H9 (cell line): Measurements from ENCODE around the gene MREG. TPM values are rescaled to one million over a fixed set of nuclear protein-coding genes. Genes with fewer than 3 reads are reported as not detected.

Experiments
- DNase-seq: peaks from one replicate; pipeline ENCODE4 v3.0.0-alpha.2; 2017
- H2AFZ ChIP-seq: one replicate; pipeline ENCODE4 v1.6.1; 2013; ENCODE audit warnings: mild to moderate bottlenecking, low read length, control low read depth, moderate library complexity
- H2AK5ac ChIP-seq: 2 replicates; pipeline ENCODE4 v1.6.1; 2013; ENCODE audit warnings: low read length, control low read depth, mixed read lengths; ENCODE audit not compliant: insufficient read length
- H2BK120ac ChIP-seq: one replicate; pipeline ENCODE4 v1.6.1; 2013; ENCODE audit warnings: low read depth, mild to moderate bottlenecking, low read length, control low read depth, inconsistent platforms; ENCODE audit not compliant: poor library complexity, severe bottlenecking
- H2BK12ac ChIP-seq: 2 replicates; pipeline ENCODE4 v1.6.1; 2013; ENCODE audit warnings: low read length, control low read depth, mixed read lengths, low read depth; ENCODE audit not compliant: insufficient read length
- H2BK15ac ChIP-seq: 2 replicates; pipeline ENCODE4 v1.6.1; 2013; ENCODE audit warnings: low read depth, low read length, control low read depth
- H2BK20ac ChIP-seq: one replicate; pipeline ENCODE4 v1.6.1; 2013; ENCODE audit warnings: low read depth, mild to moderate bottlenecking, low read length, control low read depth, inconsistent platforms; ENCODE audit not compliant: poor library complexity, severe bottlenecking
- H2BK5ac ChIP-seq: 2 replicates; pipeline ENCODE4 v1.6.1; 2013; ENCODE audit warnings: low read length, control low read depth, mixed read lengths; ENCODE audit not compliant: insufficient read length
- H3K14ac ChIP-seq: 2 replicates; pipeline ENCODE4 v1.6.1; 2013; ENCODE audit warnings: low read length, control low read depth; ENCODE audit not compliant: insufficient read depth
- H3K18ac ChIP-seq: 2 replicates; pipeline ENCODE4 v1.6.1; 2013; ENCODE audit warnings: low read depth, mild to moderate bottlenecking, mixed read lengths, low read length, control low read depth; ENCODE audit not compliant: insufficient read length
- H3K23ac ChIP-seq: 2 replicates; pipeline ENCODE4 v1.6.1; 2013; ENCODE audit warnings: low read length, control low read depth, mixed read lengths, low read depth; ENCODE audit not compliant: insufficient read length
- H3K23me2 ChIP-seq: 2 replicates; pipeline ENCODE4 v1.6.1; 2013; ENCODE audit warnings: low read depth, mild to moderate bottlenecking, mixed read lengths, low read length, control low read depth; ENCODE audit not compliant: insufficient read length, poor library complexity, severe bottlenecking
- H3K27ac ChIP-seq: 2 replicates; pipeline ENCODE4 v1.5.1; 2013; ENCODE audit warnings: low read length, control low read depth, mixed read lengths, low read depth; ENCODE audit not compliant: insufficient read length
- H3K27me3 ChIP-seq: 2 replicates; pipeline ENCODE4 v1.6.1; 2013; ENCODE audit warnings: low read length, control low read depth, inconsistent platforms; ENCODE audit not compliant: insufficient read depth
- H3K4ac ChIP-seq: 2 replicates; pipeline ENCODE4 v1.6.1; 2013; ENCODE audit warnings: low read depth, mild to moderate bottlenecking, control low read depth, inconsistent platforms, low read length, moderate library complexity
- H3K4me1 ChIP-seq: 2 replicates; pipeline ENCODE4 v1.6.1; 2013; ENCODE audit warnings: low read length, control low read depth, inconsistent platforms; ENCODE audit not compliant: insufficient read depth
- H3K4me2 ChIP-seq: 2 replicates; pipeline ENCODE4 v1.6.1; 2013; ENCODE audit warnings: low read length, control low read depth, mixed read lengths; ENCODE audit not compliant: insufficient read length, insufficient read depth
- H3K56ac ChIP-seq: 2 replicates; pipeline ENCODE4 v1.6.1; 2013; ENCODE audit warnings: low read depth, mild to moderate bottlenecking, mixed read lengths, low read length, control low read depth; ENCODE audit not compliant: insufficient read length
- H3K79me1 ChIP-seq: 2 replicates; pipeline ENCODE4 v1.6.1; 2013; ENCODE audit warnings: low read depth, mild to moderate bottlenecking, moderate library complexity, low read length, control low read depth, inconsistent platforms; ENCODE audit not compliant: insufficient read depth, poor library complexity, severe bottlenecking
- H3K79me2 ChIP-seq: 2 replicates; pipeline ENCODE4 v1.6.1; 2013; ENCODE audit warnings: low read length, control low read depth, inconsistent platforms; ENCODE audit not compliant: insufficient read depth
- H3K9ac ChIP-seq: 2 replicates; pipeline ENCODE4 v1.6.1; 2013; ENCODE audit warnings: low read length, control low read depth, mixed read lengths; ENCODE audit not compliant: insufficient read length; ENCODE audit errors: extremely low read depth
- H3K9me3 ChIP-seq: one replicate; pipeline ENCODE4 v1.6.1; 2013; ENCODE audit warnings: low read depth, low read length, inconsistent platforms; ENCODE audit not compliant: control insufficient read depth
- H3T11ph ChIP-seq: one replicate; pipeline ENCODE4 v1.6.1; 2013; ENCODE audit warnings: mild to moderate bottlenecking, low read length, control low read depth, inconsistent platforms
- H4K20me1 ChIP-seq: one replicate; pipeline ENCODE4 v1.6.1; 2013; ENCODE audit not compliant: control insufficient read depth, insufficient read length, insufficient read depth
- H4K5ac ChIP-seq: 2 replicates; pipeline ENCODE4 v1.6.1; 2013; ENCODE audit warnings: low read depth, mild to moderate bottlenecking, mixed read lengths, low read length, control low read depth; ENCODE audit not compliant: insufficient read length
- H4K8ac ChIP-seq: replicated peaks from 2 replicates; pipeline ENCODE4 v1.6.1; 2013; ENCODE audit warnings: low read length, control low read depth, mixed read lengths, low read depth; ENCODE audit not compliant: insufficient read length
- H4K91ac ChIP-seq: 2 replicates; pipeline ENCODE4 v1.6.1; 2013; ENCODE audit warnings: low read depth, mild to moderate bottlenecking, moderate library complexity, mixed read lengths, low read length, control low read depth; ENCODE audit not compliant: insufficient read length
- H3K27ac Mint-ChIP-seq, 3 experiments: 2 replicates in 2 of 3; 3 replicates in 1 of 3; pipeline ENCODE4 v1.8.0; 2020 to 2021; ENCODE audit warnings: mixed read lengths in 3 of 3, mild to moderate bottlenecking in 1 of 3, moderate library complexity in 1 of 3
- H3K27me3 Mint-ChIP-seq: 2 replicates; pipeline ENCODE4 v1.8.0; 2021; ENCODE audit warnings: low read depth, mild to moderate bottlenecking, moderate library complexity, mixed read lengths
- H3K36me3 Mint-ChIP-seq, 3 experiments: 2 replicates in 2 of 3; 3 replicates in 1 of 3; pipeline ENCODE4 v1.8.0; 2020 to 2021; ENCODE audit warnings: low read depth in 3 of 3, mixed read lengths in 3 of 3; ENCODE audit not compliant: insufficient read depth in 1 of 3
- H3K4me1 Mint-ChIP-seq, 2 experiments: 2 replicates each; pipeline ENCODE4 v1.8.0; 2020; ENCODE audit warnings: mixed read lengths in 2 of 2
- H3K4me3 Mint-ChIP-seq, 2 experiments: 2 replicates in 1 of 2; 3 replicates in 1 of 2; pipeline ENCODE4 v1.8.0; 2020 to 2021; ENCODE audit warnings: mild to moderate bottlenecking in 2 of 2, mixed read lengths in 2 of 2, moderate library complexity in 1 of 2
- H3K9me3 Mint-ChIP-seq, 2 experiments: 2 replicates in 1 of 2; 3 replicates in 1 of 2; pipeline ENCODE4 v1.8.0; 2020; ENCODE audit warnings: mild to moderate bottlenecking in 2 of 2, mixed read lengths in 2 of 2, moderate library complexity in 1 of 2
- CTCF ChIP-seq: fragments of 200-600 bp; sonication (generic); conservative IDR thresholded peaks from 3 replicates; pipeline ENCODE4 v1.8.0; 2021; ENCODE audit warnings: antibody characterized with exemption, mild to moderate bottlenecking
- WGBS: extraction: QIAGEN DNeasy Blood & Tissue Kit; methylation state at CpG from one replicate; pipeline ENCODE4 v1.1.7; 2013; ENCODE audit warnings: missing lambda C conversion rate, low lambda C conversion rate, mixed read lengths; ENCODE audit not compliant: insufficient read length; ENCODE audit errors: extremely low coverage; 5-methylcytosine and 5-hydroxymethylcytosine counted together
- total RNA-seq: library from RNA; stranded (reverse); gene quantifications from 2 replicates; pipeline ENCODE4 v1.2.1, GENCODE V29; 2021

The MREG gene
- total RNA-seq, 1 experiment from 2014 or later = 21.8 TPM

DNA sequence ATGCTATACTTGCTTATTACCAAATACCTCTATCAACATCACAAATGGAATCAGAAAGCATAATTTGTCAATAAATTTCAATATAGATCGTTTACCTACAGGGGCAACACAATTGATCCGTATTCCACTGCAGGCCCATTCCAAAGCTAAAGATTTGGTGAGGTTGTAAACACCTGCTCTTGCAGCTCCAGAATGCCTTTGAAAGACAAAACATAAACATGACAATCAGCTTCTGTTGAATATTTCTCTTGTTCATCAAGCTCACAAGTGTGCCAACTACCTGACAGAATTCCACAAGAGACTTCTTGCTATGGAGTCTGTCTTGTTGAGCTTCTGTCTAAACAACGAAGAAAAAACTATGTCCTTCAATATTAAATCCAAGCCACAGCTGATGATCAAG lies 38.0 kb upstream of the MREG start:
- Histone ChIP-seq H2AK5ac (no peak overlapping the region), H3K9ac (no peak overlapping the region), H3K27me3 (no peaks in the 10 kb centered on the region), H3K4me1 (no peaks in the 10 kb centered on the region), H4K20me1 (no peaks in the 10 kb centered on the region), H3K18ac (no peak overlapping the region), H3K23ac (no peak overlapping the region), H3K14ac (no peak overlapping the region), H4K5ac (no peak overlapping the region), H3T11ph (no peak overlapping the region), H4K91ac (no peak overlapping the region), H3K4me2 (no peak overlapping the region), H3K56ac (no peak overlapping the region), H3K27ac (peak overlapping the region; percentile 24), H3K23me2 (no peaks in the 10 kb centered on the region), H3K9me3 (no peaks in the 10 kb centered on the region), H2BK5ac (no peak overlapping the region), H3K79me1 (no peaks in the 10 kb centered on the region), H2BK20ac (no peak overlapping the region), H2AFZ (no peak overlapping the region), H3K4ac (no peak overlapping the region), H2BK12ac (no peak overlapping the region), H2BK15ac (no peak overlapping the region), H3K79me2 (no peaks in the 10 kb centered on the region), H4K8ac (no peak overlapping the region), H2BK120ac (no peak overlapping the region)
- Mint-ChIP-seq H3K27ac (peak overlapping the region; percentile 10 to 95 (median 95); a peak in 6 of 7 replicates), H3K27me3 (no peaks in the 10 kb centered on the region), H3K4me3 (no peak overlapping the region), H3K9me3 (peaks cover 0 to 4% of the 10 kb centered on the region in 2 experiments; a peak in 1 of 5 replicates), H3K36me3 (peaks cover 14 to 28% (median 16%) of the 10 kb centered on the region in 3 experiments), H3K4me1 (peaks cover 17 to 25% of the 10 kb centered on the region in 2 experiments)
- no peak for TF ChIP-seq CTCF
- DNase-seq = no peak
- WGBS = no CpG with 5 or more reads among the region's 3 CpGs
